KOPT-K1 (cell line): ENCODE measurements around the gene PTPRD.

Source experiments
- H3K27ac ChIP-seq: fragments of 200-600 bp; sonication (generic); 2 replicates; pipeline ENCODE4 v1.5.1; 2016; ENCODE audit warnings: antibody characterized with exemption, mild to moderate bottlenecking, low read depth, low read length; ENCODE audit not compliant: poor library complexity, severe bottlenecking
- H3K36me3 ChIP-seq: fragments of 200-600 bp; sonication (generic); 2 replicates; pipeline ENCODE4 v1.5.1; 2017; ENCODE audit warnings: antibody characterized with exemption, mild to moderate bottlenecking, low read length, moderate library complexity; ENCODE audit not compliant: insufficient read depth
- H3K9me3 ChIP-seq: fragments of 200-600 bp; sonication (generic); 2 replicates; pipeline ENCODE4 v1.5.1; 2017; ENCODE audit warnings: antibody characterized with exemption, low read length, mild to moderate bottlenecking; ENCODE audit not compliant: insufficient read depth, poor library complexity, severe bottlenecking

Gene PTPRD

DNA sequence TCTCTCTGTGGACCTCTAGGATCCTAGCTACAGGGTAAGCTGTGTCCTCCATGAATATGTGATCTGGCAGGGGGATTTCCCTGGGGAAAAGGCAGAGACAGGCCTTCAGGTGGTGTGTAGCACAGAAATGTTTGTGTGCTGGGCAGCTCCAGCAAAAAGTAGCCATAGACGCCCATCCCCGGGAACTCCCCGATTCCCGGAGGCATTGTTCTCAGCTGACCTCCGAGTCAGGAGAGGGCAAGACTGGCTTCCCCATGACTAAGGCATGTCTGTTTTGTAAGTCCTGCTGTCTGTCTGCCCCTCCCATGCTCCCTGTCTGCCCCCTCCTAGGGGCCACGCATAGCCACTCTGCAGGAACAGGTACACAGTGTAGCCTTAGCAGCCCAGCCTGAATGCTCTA is 834.5 kb downstream of the PTPRD start:
- no peaks in the 10 kb centered on the region for H3K9me3 ChIP-seq
- no peak overlapping the region for H3K27ac ChIP-seq

DNA sequence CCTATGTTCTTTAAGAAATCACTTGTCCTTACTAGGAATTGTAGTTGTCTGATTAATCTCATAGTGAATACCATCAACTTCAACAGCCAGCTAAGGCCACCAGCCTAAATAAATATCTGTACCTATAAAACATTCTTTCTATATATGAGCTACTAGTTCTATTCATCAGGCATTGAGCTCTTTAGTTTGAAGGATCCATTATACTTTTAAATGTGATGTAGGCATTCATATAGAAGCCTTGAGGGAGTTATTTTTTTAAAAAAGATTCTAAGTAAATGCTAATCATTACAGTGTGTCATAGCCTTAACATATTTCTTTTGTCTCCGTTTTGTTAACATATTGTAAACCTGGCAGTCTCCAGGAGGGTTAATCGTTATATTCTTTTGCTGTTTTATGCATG is 838.3 kb downstream of the PTPRD start:
- no peaks in the 10 kb centered on the region for H3K9me3 ChIP-seq
- no peak overlapping the region for H3K27ac ChIP-seq
- H3K36me3 ChIP-seq: no peaks in the 10 kb centered on the region

More for the DNA sequence above, 834.5 kb downstream of the PTPRD start:
- H3K36me3 ChIP-seq: no peaks in the 10 kb centered on the region

DNA sequence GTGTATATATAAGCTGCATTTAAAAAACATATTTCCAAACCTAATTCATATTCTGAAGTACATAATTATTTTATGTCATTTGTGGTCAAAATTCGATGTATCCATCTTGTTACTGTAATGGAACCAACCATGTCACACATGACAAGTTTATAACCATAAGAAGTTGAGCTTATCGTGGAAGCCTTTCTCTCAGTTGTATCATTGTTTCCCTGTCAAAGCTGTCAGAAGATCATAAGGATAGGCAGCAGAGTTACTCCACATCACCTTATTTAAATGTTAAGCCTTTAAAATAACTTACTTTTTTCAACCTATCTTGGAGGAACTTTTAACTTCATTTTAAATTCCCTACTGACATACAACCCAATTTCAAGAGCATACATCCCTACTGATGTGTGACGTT is 841.5 kb downstream of the PTPRD start:
- no peaks in the 10 kb centered on the region for H3K9me3 ChIP-seq
- no peaks in the 10 kb centered on the region for H3K36me3 ChIP-seq
- H3K27ac ChIP-seq: no peak overlapping the region

GRCh38 chr9:9764821-9765220 is 848.0 kb downstream of the PTPRD start:
- Histone ChIP-seq H3K9me3 (no peaks in the 10 kb centered on the region), H3K27ac (no peak overlapping the region), H3K36me3 (no peaks in the 10 kb centered on the region)

DNA sequence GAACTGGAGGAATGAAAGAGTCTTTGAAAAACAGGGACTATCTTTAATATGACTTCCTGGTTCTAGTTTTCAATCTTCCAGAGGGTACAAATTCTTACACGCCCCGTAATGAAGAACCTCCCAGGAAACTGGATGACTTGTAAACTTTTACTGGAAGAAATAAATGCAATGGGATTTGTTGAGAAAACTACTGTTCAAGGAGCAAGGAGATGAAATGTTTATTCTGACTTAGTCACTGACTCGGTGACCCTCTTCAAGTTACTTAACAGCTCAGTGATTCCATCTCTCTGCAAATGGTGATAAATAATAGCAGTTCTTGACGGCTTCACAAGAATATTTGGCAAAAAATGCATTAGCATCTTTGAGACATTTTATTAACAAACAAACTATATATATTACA is 858.6 kb downstream of the PTPRD start:
- H3K27ac ChIP-seq: no peak overlapping the region

GRCh38 chr9:9753266-9753665 is 859.5 kb downstream of the PTPRD start:
- no peaks in the 10 kb centered on the region for H3K36me3 ChIP-seq
- H3K27ac ChIP-seq: no peak overlapping the region
- H3K9me3 ChIP-seq: no peaks in the 10 kb centered on the region

More for the DNA sequence above, 858.6 kb downstream of the PTPRD start:
- Histone ChIP-seq H3K36me3 (no peaks in the 10 kb centered on the region), H3K9me3 (no peaks in the 10 kb centered on the region)

GRCh38 chr9:9752722-9753121 is 860.1 kb downstream of the PTPRD start:
- H3K9me3 ChIP-seq: no peaks in the 10 kb centered on the region
- H3K27ac ChIP-seq: no peak overlapping the region
- no peaks in the 10 kb centered on the region for H3K36me3 ChIP-seq

DNA sequence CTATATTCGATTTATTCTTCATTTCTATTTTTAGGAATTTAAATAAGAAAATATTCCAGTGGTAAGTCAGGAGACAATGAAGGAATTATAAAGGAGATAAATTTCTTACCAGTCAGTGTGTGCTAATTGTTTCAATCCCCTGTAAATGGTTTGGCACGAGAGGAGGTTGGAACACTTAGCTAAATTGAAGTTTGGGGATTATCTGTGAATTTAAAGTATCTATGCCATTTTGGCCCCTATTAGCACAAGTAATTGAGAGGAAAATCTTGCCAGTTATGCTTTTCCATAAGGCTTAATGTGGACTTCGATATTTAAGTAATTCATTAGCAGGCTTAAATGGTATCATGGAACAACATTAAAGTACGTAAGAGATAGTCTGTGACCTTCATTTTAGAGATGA is 860.8 kb downstream of the PTPRD start:
- H3K36me3 ChIP-seq: no peaks in the 10 kb centered on the region
- no peak overlapping the region for H3K27ac ChIP-seq

GRCh38 chr9:9750719-9751118 is 862.1 kb downstream of the PTPRD start:
- H3K27ac ChIP-seq: no peak overlapping the region
- no peaks in the 10 kb centered on the region for H3K36me3 ChIP-seq
- H3K9me3 ChIP-seq: no peaks in the 10 kb centered on the region

More for the DNA sequence above, 860.8 kb downstream of the PTPRD start:
- no peaks in the 10 kb centered on the region for H3K9me3 ChIP-seq

- Histone ChIP-seq H3K27ac (no peak overlapping the region), H3K36me3 (no peaks in the 10 kb centered on the region), H3K9me3 (no peaks in the 10 kb centered on the region)
Observed at GRCh38 chr9:9749591-9749990, 863.2 kb downstream of the PTPRD start.

DNA sequence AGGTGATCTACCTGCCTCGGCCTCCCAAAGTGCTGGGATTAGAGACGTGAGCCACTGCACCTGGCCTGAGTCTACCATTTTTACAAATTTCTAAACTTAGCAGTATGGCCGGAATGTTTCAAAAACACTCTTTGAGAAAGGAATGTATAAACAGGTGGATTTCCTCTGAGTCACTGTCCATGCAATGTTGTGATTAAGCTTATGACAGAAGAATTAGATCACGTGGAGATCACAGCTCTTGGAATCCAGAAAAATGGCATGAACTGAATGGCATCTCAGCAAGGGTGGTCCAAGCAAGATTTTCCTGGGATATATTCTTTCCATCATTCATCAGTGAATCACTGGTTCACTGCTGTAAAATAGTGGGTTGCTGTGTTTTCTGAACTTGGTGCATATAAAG is 865.0 kb downstream of the PTPRD start:
- Histone ChIP-seq H3K36me3 (no peaks in the 10 kb centered on the region), H3K9me3 (no peaks in the 10 kb centered on the region), H3K27ac (no peak overlapping the region)

DNA sequence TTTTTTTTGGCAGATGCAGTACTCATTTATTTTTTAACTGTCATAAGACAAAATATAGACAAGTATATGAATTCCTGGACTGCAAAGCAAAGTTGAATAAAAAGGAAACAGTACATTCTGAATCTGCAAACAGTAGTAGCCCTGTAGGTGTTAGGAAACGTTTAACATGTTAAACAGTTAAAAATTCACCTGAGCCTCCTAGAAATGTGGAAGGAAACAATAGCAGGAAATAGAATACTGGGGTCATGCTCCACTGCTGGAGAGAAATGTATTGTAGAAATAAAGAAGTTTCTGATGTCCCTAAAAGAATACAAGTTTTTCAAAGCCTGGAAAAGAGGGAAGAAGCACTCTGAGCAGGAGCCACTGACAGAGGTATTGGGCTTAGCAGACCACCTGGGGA is 866.0 kb downstream of the PTPRD start:
- H3K36me3 ChIP-seq: no peaks in the 10 kb centered on the region
- no peak overlapping the region for H3K27ac ChIP-seq
- no peaks in the 10 kb centered on the region for H3K9me3 ChIP-seq

DNA sequence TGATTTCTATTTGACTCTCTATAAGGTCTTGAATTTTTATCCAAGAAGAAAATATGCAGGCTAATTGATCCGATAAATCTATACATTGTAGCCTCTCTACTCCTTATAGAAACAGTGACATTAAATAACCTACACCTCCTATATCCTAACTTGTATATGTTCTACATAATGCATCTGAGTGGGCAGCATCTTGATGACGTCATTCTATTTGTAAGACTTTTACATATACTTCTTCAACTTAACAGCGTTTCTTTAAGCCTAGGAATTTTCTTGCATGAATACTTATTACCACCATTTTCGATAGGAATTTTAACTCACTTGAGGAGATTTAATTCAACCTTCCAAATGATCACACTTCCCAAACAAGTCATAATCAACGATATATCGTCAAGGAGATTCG is 869.0 kb downstream of the PTPRD start:
- no peaks in the 10 kb centered on the region for H3K36me3 ChIP-seq
- H3K9me3 ChIP-seq: no peaks in the 10 kb centered on the region
- no peak overlapping the region for H3K27ac ChIP-seq

DNA sequence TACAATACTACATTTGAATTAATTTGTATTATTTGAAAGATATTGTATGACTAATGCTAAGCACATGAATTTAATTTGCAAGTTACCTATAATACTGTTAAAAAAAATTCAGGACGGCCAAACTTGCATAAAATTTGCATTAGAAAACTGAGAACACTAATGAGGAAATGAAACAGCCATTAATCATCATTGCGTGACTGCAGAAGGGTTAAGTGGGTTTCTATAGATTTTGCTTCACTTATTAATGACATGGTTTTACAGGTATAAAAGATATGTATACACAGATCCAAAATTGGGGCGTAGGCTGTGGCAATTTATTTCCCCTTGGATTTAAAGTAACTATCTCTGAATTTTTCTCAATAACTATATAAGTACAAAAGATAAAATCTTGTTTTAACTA is 882.6 kb downstream of the PTPRD start:
- Histone ChIP-seq H3K36me3 (no peaks in the 10 kb centered on the region), H3K9me3 (no peaks in the 10 kb centered on the region), H3K27ac (no peak overlapping the region)

DNA sequence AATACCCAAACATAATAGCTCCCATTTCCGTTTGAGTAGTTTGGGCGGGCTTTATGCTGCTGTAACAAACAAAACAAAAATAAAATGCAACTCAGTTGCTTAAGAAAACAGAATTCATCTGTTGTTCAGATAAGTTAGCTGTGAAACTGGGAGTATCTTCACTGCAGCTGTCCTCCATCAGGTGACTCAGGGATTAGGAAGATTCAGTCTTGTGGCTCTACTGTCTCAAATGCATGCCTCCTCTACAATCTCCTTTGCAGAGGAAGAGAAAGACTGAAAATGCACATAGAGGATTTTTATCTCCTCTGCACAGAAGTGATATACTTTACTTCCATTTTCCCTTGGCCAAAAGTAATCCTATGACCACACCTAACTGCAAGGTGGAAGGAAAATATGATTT is 883.7 kb downstream of the PTPRD start:
- H3K9me3 ChIP-seq: no peaks in the 10 kb centered on the region
- no peaks in the 10 kb centered on the region for H3K36me3 ChIP-seq
- H3K27ac ChIP-seq: no peak overlapping the region

DNA sequence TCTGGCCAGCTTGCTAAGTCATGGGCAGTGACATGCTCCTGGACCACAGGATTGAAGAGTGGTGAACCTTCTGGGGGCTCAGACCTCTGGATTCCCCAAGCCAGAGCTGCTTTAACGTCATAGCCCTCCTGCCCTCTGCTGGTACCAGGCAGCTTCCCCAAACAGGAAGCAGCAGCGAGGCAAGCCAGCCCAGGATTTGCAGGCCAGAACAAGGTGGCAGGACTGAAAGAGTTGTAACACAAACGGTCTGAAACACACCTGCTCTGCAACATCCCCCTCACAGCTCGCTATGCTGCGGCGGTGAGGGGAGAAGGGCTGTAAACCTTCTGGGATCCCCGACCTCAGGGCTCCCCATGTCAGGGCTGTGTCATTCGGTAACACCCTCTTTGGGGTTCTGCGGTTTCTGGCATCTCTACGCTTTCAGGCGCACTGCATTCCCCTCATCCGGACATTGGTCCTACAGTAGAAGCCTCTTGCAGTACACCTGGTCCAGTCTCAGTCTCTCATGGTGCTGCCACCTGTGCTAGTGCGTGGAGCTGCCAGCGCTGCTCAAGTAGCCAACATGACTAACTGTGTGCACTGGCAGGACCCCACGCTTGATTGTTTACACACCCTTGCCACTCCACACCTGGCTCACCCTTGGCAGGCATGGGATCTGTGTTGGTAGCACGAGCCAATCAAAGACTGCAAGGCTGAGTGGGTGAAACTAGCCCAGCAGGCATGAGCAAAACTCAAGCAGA is 893.3 kb downstream of the PTPRD start:
- no peaks in the 10 kb centered on the region for H3K36me3 ChIP-seq
- no peak overlapping the region for H3K27ac ChIP-seq
- H3K9me3 ChIP-seq: peaks cover 20% of the 10 kb centered on the region
